Measurements from ENCODE around the gene NR2F1.

DNA sequence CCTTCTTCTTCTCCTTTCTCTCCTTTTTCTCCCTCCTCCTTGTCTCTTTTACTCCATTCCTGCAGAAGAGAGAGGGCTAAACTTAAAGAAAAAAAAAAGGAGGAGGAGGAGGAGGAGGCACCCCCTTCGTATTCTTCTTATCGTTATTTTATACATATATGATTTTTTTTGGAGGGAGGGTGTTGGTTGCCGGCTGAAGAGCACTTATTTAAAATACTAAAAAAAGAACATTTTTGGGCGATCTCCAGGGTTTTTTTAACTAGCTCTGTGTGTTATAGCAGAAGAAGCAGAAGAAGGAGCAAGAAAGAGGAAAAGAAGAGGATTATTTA lies 381 bp downstream of the NR2F1 start:
- TF ChIP-seq ZNF274 (IDR thresholded peaks at IDR 0.05; ENCODE audit: low read depth, low read length) (no peak), RAD21 (IDR thresholded peaks at IDR 0.05; ENCODE audit: low read depth) (no peak), POLR2A (IDR thresholded peaks at IDR 0.05; ENCODE audit: borderline replicate concordance, extremely low read depth, insufficient read depth, insufficient read length) (no peak), JUND (IDR thresholded peaks at IDR 0.05) (no peak), SRF (IDR thresholded peaks at IDR 0.05; ENCODE audit: low read depth) (no peak), EGR1 (IDR thresholded peaks at IDR 0.05; ENCODE audit: low read depth) (no peak)
- TF ChIP-seq, protein P1, sequence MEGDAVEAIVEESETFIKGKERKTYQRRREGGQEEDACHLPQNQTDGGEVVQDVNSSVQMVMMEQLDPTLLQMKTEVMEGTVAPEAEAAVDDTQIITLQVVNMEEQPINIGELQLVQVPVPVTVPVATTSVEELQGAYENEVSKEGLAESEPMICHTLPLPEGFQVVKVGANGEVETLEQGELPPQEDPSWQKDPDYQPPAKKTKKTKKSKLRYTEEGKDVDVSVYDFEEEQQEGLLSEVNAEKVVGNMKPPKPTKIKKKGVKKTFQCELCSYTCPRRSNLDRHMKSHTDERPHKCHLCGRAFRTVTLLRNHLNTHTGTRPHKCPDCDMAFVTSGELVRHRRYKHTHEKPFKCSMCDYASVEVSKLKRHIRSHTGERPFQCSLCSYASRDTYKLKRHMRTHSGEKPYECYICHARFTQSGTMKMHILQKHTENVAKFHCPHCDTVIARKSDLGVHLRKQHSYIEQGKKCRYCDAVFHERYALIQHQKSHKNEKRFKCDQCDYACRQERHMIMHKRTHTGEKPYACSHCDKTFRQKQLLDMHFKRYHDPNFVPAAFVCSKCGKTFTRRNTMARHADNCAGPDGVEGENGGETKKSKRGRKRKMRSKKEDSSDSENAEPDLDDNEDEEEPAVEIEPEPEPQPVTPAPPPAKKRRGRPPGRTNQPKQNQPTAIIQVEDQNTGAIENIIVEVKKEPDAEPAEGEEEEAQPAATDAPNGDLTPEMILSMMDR (IDR thresholded peaks at IDR 0.05 in 2 of 3, conservative IDR thresholded peaks at IDR 0.05 in 1 of 3; ENCODE audit: borderline replicate concordance in 1 of 3, insufficient read depth in 1 of 3, low read depth in 2 of 3, low read length in 2 of 3), result no peak
- TF ChIP-seq, protein P2, sequence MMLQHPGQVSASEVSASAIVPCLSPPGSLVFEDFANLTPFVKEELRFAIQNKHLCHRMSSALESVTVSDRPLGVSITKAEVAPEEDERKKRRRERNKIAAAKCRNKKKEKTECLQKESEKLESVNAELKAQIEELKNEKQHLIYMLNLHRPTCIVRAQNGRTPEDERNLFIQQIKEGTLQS (IDR thresholded peaks at IDR 0.05), result no peak

All from HCT116 (cell line).